ENCODE results near the gene CHRNB2.
"Not testable (repeated sequence)": the region's sequence is repeated elsewhere in the genome, so short reads cannot be mapped to it uniquely, and the experiment has no call there.

Gene CHRNB2, protein sequence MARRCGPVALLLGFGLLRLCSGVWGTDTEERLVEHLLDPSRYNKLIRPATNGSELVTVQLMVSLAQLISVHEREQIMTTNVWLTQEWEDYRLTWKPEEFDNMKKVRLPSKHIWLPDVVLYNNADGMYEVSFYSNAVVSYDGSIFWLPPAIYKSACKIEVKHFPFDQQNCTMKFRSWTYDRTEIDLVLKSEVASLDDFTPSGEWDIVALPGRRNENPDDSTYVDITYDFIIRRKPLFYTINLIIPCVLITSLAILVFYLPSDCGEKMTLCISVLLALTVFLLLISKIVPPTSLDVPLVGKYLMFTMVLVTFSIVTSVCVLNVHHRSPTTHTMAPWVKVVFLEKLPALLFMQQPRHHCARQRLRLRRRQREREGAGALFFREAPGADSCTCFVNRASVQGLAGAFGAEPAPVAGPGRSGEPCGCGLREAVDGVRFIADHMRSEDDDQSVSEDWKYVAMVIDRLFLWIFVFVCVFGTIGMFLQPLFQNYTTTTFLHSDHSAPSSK

DNA sequence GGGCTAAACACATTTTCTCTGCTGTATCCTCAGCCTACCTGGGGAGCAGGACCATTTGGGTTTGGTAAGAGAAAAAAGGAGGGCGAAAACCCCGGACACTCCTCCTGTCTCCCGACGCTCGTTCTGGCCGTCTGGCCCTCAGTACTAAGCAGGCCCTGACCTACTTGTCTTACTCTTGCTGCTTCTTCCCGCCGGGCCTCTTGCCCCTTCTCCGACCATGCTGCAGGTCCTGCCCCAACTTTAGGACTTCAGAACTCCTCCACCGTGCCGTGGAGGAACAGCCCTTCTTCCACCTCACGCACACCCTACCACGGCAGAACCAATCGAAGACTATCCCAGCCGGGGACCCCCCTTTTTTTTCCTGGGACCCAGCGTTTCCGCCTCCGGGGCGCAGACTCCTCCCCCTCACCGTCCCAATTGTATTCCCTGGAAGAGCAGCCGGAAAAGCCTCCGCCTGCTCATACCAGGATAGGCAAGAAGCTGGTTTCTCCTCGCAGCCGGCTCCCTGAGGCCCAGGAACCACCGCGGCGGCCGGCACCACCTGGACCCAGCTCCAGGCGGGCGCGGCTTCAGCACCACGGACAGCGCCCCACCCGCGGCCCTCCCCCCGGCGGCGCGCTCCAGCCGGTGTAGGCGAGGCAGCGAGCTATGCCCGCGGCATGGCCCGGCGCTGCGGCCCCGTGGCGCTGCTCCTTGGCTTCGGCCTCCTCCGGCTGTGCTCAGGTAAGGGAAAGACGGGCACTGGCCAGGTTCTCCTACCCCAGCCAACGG is at the start of gene CHRNB2:
Gene CHRNB2, plus strand, starts transcription at position 393 of the 771 bp plus-strand sequence. Its CDS starts 267 bp downstream, at position 660.
- peak; percentile 91 for ATAC-seq
- Mint-ChIP-seq H3K27ac (no peak within 1 kb of the TSS), H3K4me3 (peak within 1 kb of the TSS; percentile 59 to 65), H3K9me3 (no peaks in the 10 kb centered on the region), H3K27me3 (peaks cover 33% of the 10 kb centered on the region), H3K4me1 (peaks cover 13% of the 10 kb centered on the region)
- DNase-seq = peak; percentile 69 to 80

DNA sequence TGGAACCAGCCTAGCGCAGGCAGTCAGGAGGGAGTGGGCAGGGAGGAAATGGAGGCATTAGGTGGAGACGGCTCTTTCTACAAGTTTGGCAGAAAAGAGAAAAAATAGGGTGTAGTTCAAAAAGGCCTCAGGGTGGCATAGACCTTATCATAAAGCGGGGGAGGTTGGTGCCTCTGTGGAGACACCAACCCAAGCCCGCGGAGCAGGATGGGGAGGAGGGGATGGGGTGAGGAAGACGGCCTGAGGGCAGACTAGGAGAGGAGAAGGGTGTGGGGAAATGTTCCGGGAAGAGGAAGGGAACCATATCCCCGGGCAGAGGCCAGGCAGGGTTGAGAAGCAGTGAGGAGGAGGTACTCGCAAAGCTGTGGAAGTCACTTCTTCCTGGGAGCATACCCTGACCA is 48.0 kb upstream of the CHRNB2 start:
- no peak overlapping the region for H3K27ac Mint-ChIP-seq
- H3K9me3 Mint-ChIP-seq = no peaks in the 10 kb centered on the region
- H3K4me3 Mint-ChIP-seq = no peak overlapping the region
- no peak for DNase-seq
- ATAC-seq = no peak
- H3K4me1 Mint-ChIP-seq = no peaks in the 10 kb centered on the region
- no peaks in the 10 kb centered on the region for H3K27me3 Mint-ChIP-seq

DNA sequence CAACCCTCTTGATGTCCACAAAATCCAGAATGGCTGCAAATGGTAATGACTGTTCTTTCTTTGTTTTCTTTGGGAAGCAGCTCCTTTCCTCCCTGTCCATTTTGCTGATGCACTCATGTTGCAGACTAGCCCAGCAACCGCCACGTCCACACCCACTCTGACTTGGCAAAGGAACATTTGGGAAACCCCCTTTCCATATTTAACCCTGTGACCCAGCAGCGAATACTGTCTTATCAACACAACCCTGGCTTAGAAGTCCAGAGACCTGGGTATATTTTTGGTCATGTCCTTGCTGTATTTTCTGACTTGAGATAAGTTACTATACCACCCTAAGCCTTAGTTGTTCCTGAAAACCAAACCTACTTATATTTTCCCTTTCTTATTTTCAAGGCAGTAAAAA is 47.2 kb upstream of the CHRNB2 start:
- no peaks in the 10 kb centered on the region for H3K27me3 Mint-ChIP-seq
- H3K27ac Mint-ChIP-seq = no peak overlapping the region
- DNase-seq (no peak), ATAC-seq (no peak)
- no peaks in the 10 kb centered on the region for H3K9me3 Mint-ChIP-seq
- H3K4me3 Mint-ChIP-seq = no peak overlapping the region
- no peaks in the 10 kb centered on the region for H3K4me1 Mint-ChIP-seq

DNA sequence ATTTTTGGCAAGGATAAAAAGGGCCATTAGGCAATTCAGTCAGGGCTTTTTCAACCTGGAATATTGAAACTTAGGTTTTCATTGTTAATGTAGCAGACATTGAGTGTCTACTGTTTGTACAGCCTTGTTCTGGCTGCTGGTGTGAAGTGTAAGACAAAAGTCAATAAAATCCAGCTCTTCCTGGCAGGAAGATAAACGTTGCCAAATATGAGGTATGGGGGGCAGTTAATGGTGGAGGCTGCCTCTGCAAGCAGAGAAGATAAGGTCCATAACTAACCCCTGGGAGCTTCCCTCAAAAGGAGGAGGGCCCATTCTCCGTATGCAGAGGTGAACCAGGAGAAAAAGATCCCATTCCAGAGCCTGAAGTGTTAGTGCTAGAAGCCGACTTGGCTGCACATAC is 45.9 kb upstream of the CHRNB2 start:
- no peaks in the 10 kb centered on the region for H3K4me1 Mint-ChIP-seq
- H3K9me3 Mint-ChIP-seq = no peaks in the 10 kb centered on the region
- ATAC-seq (no peak), DNase-seq (no peak)
- no peak overlapping the region for H3K4me3 Mint-ChIP-seq
- no peak overlapping the region for H3K27ac Mint-ChIP-seq
- H3K27me3 Mint-ChIP-seq = no peaks in the 10 kb centered on the region

DNA sequence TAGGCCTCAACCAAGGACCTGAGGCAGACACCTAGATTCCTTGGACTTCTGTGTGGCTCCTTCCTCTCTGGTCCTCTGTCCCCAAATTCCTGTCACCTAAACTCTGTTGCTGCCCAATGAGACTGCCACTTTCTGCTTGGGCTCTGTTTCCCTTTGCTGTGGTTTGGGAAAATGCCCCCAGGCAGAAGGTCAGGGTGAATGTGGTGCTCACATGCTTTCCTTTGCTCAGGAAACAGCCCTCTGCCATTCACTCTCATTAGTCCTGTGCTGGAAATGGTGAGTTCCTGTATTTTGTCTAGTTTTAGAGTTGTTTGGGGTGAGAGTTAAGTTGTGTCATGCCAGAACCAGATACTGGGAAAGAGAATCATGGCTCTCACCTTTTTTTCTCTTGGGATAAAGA is 42.7 kb upstream of the CHRNB2 start:
- Mint-ChIP-seq H3K9me3 (no peaks in the 10 kb centered on the region), H3K27ac (no peak overlapping the region), H3K4me3 (no peak overlapping the region), H3K27me3 (no peaks in the 10 kb centered on the region), H3K4me1 (no peaks in the 10 kb centered on the region)
- DNase-seq (no peak), ATAC-seq (no peak)

DNA sequence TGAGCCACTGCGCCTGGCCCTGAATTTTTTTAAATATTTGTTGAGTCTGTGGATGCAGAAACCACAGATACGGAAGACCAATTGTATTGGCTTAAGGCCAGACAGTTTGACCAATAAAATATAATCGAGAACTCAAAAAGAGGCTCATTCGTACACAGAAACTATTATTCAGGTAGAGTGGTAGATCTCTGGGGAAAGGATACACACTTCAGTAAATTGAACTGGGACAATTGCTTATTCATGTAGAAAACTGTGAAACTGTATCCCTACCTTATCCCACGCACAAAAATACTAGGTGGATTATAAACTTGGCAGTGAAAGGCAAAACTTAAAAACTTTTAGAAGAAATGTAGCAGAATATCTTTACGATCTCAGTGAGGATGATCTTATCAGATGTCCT is 40.4 kb upstream of the CHRNB2 start:
- no peak overlapping the region for H3K27ac Mint-ChIP-seq
- no peak for ATAC-seq
- DNase-seq = no peak
- H3K9me3 Mint-ChIP-seq = no peaks in the 10 kb centered on the region
- no peak overlapping the region for H3K4me3 Mint-ChIP-seq
- no peaks in the 10 kb centered on the region for H3K4me1 Mint-ChIP-seq
- H3K27me3 Mint-ChIP-seq = no peaks in the 10 kb centered on the region

DNA sequence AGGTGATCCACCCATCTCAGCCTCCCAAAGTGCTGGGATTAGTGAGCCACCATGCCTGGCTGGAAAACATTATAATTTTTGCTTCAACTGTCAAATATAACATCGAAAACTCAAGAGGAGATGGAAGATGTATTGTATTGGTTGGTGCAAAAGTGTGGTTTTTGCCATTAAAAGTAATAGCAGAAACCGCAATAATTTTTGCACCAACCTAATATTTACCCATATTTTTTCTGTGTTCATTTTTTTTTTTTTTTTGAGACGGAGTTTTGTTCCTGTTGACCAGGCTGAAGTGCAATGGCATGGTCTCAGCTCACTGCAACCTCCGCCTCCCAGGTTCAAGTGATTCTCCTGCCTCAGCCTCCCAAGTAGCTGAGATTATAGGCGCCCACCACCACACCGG is 38.3 kb upstream of the CHRNB2 start:
- Mint-ChIP-seq H3K27me3 (no peaks in the 10 kb centered on the region), H3K9me3 (no peaks in the 10 kb centered on the region), H3K4me1 (no peaks in the 10 kb centered on the region), H3K27ac (no peak overlapping the region), H3K4me3 (no peak overlapping the region)
- DNase-seq = no peak
- no peak for ATAC-seq

DNA sequence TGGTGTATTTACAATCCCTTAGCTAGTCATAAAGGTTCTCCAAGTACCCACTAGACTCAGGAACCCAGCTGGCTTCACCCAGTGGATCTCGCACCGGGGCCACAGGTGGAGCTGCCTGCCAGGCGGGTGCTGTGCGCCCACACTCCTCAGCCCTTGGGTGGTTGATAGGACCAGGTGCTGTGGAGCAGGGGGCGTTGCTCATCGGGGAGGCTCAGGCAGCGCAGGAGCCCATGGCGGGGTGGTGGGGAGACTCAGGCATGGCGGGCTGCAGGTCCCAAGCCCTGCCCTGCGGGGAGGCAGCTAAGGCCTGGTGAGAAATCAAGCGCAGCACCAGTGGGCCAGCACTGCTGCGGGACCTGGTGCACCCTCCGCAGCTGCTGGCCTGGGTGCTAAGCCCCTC is 35.6 kb upstream of the CHRNB2 start:
- peaks cover 11% of the 10 kb centered on the region for H3K27me3 Mint-ChIP-seq
- H3K4me3 Mint-ChIP-seq, H3K27ac Mint-ChIP-seq, ATAC-seq, DNase-seq, H3K9me3 Mint-ChIP-seq, H3K4me1 Mint-ChIP-seq: not testable (repeated sequence)

DNA sequence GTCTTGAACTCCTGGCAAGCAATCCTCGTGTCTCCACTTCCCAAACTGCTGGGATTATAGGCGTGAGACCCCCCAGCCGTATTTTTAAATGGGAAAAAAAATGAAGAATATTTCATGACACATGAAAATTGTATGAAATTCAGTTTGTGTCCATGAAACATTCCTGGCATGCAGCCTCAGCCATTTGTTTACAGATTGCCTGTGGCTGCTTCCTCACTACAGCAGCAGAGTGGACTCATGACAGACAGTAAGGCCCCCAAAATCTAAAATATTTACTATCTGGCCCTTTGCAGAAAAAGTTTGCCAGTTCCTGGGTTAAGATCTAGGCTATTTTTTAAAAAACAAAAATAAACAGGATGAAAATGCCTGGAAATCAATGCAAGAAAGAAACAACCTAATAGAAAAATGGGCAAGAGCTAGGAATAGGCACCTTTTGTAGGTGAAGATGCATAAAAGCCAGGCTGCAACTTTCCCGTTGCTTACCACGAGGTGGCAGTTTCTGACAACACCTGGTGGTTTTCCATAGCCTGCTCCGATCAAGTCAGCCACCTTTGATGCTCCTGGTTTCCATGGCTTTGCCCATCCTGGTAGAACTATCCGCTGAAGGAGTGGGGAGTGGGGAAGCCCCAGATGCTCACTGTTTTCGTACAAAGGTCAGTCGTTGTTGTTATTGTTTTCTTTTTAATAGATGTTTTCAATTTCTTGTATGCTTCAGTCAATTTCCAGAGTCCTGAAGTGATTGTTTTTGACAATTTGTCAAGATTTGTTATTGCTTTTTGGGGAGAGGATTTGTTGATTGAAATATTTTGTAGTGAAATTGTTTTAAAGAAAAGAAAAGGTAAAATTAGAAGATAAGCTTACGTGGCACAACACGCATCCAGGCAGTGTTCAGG is 33.4 kb upstream of the CHRNB2 start:
- ATAC-seq (no peak), DNase-seq (no peak)
- Mint-ChIP-seq H3K4me3 (no peak overlapping the region), H3K4me1 (peaks cover 6% of the 10 kb centered on the region), H3K27ac (no peak overlapping the region), H3K27me3 (peaks cover 11% of the 10 kb centered on the region), H3K9me3 (peaks cover 0 to 6% of the 10 kb centered on the region in 2 donors)

DNA sequence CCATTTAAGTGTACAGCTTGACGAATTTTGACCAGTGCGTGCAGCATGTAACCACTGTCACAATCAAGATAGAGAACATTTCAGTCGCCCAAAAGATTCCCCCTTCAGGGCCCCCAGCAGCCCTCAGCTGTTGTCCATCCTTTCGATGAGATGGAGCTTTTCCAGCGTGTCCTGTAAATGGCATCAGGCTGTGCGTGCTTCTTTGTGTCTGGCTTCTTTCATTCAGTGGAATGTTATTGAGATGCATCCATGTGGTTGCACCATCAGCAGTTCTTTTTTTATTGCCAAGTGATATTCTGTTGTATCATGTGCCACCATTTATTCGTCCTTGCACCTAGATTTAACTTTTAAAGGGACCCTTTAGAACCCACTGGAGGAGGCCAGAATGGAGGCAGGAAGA is 31.0 kb upstream of the CHRNB2 start:
- Mint-ChIP-seq H3K27ac (no peak overlapping the region), H3K9me3 (peaks cover 0 to 6% of the 10 kb centered on the region in 2 donors), H3K4me3 (no peak overlapping the region), H3K4me1 (peaks cover 6% of the 10 kb centered on the region), H3K27me3 (peaks cover 29% of the 10 kb centered on the region)
- no peak for ATAC-seq
- no peak for DNase-seq

DNA sequence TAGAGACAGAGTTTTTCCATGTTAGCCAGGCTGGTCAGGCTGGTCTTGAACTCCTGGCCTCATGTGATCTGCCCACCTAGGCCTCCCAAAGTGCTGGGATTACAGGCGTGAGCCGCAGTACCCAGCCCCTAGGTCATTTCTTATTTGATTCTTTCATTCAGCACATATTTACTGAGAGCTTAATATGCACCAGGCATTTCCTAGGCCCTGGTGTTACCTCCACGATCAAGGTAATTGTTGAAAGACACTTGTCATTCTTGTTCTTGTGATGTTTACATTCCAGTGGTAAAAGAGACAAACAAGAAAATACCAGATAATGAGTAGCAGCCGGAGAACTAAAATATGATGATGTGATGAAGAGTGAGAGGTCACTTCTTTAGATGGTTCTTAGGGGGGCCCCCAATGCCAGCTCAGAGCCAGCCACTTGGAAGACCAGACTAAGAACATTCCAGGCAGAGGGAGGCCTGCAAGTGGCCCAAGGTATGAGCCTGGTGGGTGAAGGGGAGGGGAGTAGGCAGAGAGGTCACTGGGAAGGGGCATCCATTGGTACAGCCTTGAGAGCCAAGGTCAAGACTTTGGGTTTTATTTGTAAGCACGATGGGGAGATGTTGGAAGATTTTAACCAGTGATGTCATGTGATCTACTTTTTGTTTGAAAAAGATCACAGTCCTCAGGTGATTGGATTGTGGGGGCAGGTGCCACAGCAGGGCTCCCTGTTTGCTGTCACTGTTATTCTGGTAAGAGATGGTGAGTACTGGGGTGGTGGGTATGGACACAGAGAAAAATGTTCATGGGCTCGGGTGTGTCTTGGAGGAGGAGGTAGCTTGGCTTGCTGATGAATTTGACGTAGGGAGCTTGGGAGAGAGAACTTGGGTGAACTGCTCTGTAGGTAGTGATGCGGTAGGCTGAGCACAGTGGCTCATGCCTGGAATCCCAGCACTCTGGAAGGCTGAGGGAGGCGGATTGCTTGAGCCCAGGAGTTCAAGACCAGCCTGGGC is 27.8 kb upstream of the CHRNB2 start:
- Mint-ChIP-seq H3K27me3 (peaks cover 30% of the 10 kb centered on the region), H3K9me3 (peaks cover 0 to 6% of the 10 kb centered on the region in 2 donors), H3K4me1 (peaks cover 6% of the 10 kb centered on the region)

DNA sequence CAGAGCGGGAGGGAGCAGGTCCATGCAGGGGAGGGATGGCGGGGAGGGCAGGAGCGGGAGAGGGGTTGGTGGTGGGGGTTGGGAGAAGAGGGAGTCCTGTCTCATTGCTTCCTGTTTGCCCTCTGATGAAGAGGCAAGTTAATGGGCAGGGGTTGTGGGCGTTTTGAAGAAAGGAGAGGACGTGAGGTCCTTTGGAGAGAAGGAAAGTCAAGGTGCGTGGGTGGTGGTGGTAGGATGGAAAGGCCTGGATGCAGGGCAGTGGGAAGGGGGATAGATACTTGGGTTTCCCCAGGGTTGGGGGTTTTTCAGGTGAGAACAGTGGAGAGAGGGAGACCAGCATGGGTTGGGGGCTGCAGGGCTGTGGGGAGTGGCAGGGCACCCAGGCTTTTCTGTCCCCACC is 26.3 kb upstream of the CHRNB2 start:
- Mint-ChIP-seq H3K27ac (no peak overlapping the region), H3K27me3 (peaks cover 19% of the 10 kb centered on the region), H3K4me1 (peaks cover 6% of the 10 kb centered on the region), H3K4me3 (no peak overlapping the region), H3K9me3 (no peaks in the 10 kb centered on the region)
- no peak for DNase-seq
- no peak for ATAC-seq

More for the DNA sequence above, 27.8 kb upstream of the CHRNB2 start:
- ATAC-seq (no peak), DNase-seq (no peak)
- Mint-ChIP-seq H3K27ac (no peak overlapping the region), H3K4me3 (no peak overlapping the region)

DNA sequence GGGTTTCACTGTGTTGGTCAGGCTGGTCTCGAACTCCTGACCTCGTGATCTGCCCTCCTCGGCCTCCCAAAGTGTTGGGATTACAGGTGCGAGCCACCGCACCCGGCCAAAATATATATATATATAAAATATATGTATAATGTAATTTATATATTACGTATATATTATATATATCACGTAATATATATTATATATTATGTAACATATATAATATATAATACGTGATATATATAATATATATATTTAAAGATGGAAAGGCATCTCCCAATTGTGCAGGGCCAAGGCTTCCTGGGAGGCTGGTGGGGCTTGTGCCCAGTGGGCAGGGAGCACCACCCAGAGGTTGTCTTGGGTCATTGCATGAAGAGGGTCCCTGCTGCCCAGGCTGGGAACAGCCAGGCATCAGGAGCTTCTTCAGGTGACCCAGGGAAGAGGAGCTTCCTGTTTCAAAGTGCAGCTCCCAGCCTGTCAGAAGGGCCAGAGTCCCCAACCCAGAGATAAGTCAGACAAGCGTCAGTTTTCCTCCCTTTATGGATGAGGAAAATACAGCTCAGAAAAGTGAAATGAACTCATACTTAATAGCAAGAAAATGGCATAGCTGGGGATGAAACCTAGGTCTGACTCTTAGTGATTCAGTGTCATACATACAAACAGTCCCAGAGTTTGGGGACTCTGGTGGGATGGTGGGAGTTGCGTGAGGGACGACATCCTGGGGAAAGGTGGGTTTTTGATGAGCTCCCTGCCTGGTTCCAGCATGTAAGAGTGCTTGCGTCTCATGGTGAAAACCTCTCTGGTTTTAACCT is 21.1 kb upstream of the CHRNB2 start:
- no peaks in the 10 kb centered on the region for H3K9me3 Mint-ChIP-seq
- peak; percentile 52 to 68 for DNase-seq
- ATAC-seq = peak; percentile 87
- H3K4me3 Mint-ChIP-seq = no peak overlapping the region
- H3K4me1 Mint-ChIP-seq = peaks cover 23% of the 10 kb centered on the region
- H3K27ac Mint-ChIP-seq = no peak overlapping the region
- H3K27me3 Mint-ChIP-seq = peaks cover 2% of the 10 kb centered on the region

Data from stimulated activated naive CD8-positive, alpha-beta T cell treated with anti-CD3 and anti-CD28 coated beads, Interleukin-15, amount 100 ng/mL, for 72 hours (primary cell).